ENCODE measurements around the gene LMF1.

LMF1 gene

GRCh38 chr16:947255-947921 is 23.4 kb downstream of the LMF1 start:
- peaks cover 55% of the 10 kb centered on the region for H3K36me3 Mint-ChIP-seq (ENCODE audit: low read depth)
- no peak for TF ChIP-seq CTCF (IDR thresholded peaks at IDR 0.05; ENCODE audit: unreplicated experiment in 3 of 3)

GRCh38 chr16:946048-946395 is 24.8 kb downstream of the LMF1 start:
- H3K27ac Mint-ChIP-seq = no peak overlapping the region
- peaks cover 4% of the 10 kb centered on the region for H3K27me3 Mint-ChIP-seq (ENCODE audit: low read depth)
- H3K4me1 Mint-ChIP-seq = peaks cover 9% of the 10 kb centered on the region
- no peak overlapping the region for H3K4me3 Mint-ChIP-seq
- no peak for TF ChIP-seq CTCF (IDR thresholded peaks at IDR 0.05; ENCODE audit: unreplicated experiment in 3 of 3)
- peaks cover 60% of the 10 kb centered on the region for H3K36me3 Mint-ChIP-seq (ENCODE audit: low read depth)
- peaks cover 35% of the 10 kb centered on the region for H3K9me3 Mint-ChIP-seq

More at GRCh38 chr16:947255-947921, 23.4 kb downstream of the LMF1 start:
- Mint-ChIP-seq H3K27me3 (ENCODE audit: low read depth) (peaks cover 2% of the 10 kb centered on the region), H3K9me3 (peaks cover 21% of the 10 kb centered on the region), H3K4me3 (no peak overlapping the region), H3K27ac (no peak overlapping the region), H3K4me1 (peaks cover 14% of the 10 kb centered on the region)

GRCh38 chr16:945271-946047 is 25.3 kb downstream of the LMF1 start:
- H3K4me1 Mint-ChIP-seq = peaks cover 9% of the 10 kb centered on the region
- H3K9me3 Mint-ChIP-seq = peaks cover 38% of the 10 kb centered on the region
- H3K27ac Mint-ChIP-seq = no peak overlapping the region
- H3K27me3 Mint-ChIP-seq (ENCODE audit: low read depth) = peaks cover 4% of the 10 kb centered on the region
- peaks cover 66% of the 10 kb centered on the region for H3K36me3 Mint-ChIP-seq (ENCODE audit: low read depth)
- H3K4me3 Mint-ChIP-seq = no peak overlapping the region
- TF ChIP-seq CTCF (IDR thresholded peaks at IDR 0.05; ENCODE audit: unreplicated experiment in 3 of 3) = no peak

- peaks cover 4% of the 10 kb centered on the region for H3K27me3 Mint-ChIP-seq (ENCODE audit: low read depth)
- H3K4me1 Mint-ChIP-seq = peaks cover 9% of the 10 kb centered on the region
- H3K27ac Mint-ChIP-seq = no peak overlapping the region
These were observed 26.8 kb downstream of the LMF1 start for GRCh38 chr16:943971-944370.

GRCh38 chr16:942436-943060 is 28.2 kb downstream of the LMF1 start:
- Mint-ChIP-seq H3K27ac (no peak overlapping the region), H3K4me1 (peaks cover 9% of the 10 kb centered on the region), H3K4me3 (no peak overlapping the region), H3K36me3 (ENCODE audit: low read depth) (peaks cover 80% of the 10 kb centered on the region), H3K9me3 (peaks cover 51% of the 10 kb centered on the region), H3K27me3 (ENCODE audit: low read depth) (peaks cover 4% of the 10 kb centered on the region)
- no peak for TF ChIP-seq CTCF (IDR thresholded peaks at IDR 0.05; ENCODE audit: unreplicated experiment in 3 of 3)

More at GRCh38 chr16:943971-944370, 26.8 kb downstream of the LMF1 start:
- no peak overlapping the region for H3K4me3 Mint-ChIP-seq
- peaks cover 46% of the 10 kb centered on the region for H3K9me3 Mint-ChIP-seq
- H3K36me3 Mint-ChIP-seq (ENCODE audit: low read depth) = peaks cover 81% of the 10 kb centered on the region
- no peak for TF ChIP-seq CTCF (IDR thresholded peaks at IDR 0.05; ENCODE audit: unreplicated experiment in 3 of 3)
